HG03469 (cell line): ENCODE data around the gene EIF3D.

Experiments used
- ATAC-seq: cut with Tn5 transposase; IDR thresholded peaks from one replicate; pipeline ENCODE4 v1.9.1; 2021; ENCODE audit warnings: mild to moderate bottlenecking, moderate library complexity, moderate number of reproducible peaks; ENCODE audit not compliant: unreplicated experiment

EIF3D gene

GRCh38 chr22:36528795-36529751 lies at the start of gene EIF3D:
Gene EIF3D (minus strand): TSS chr22:36529166. CDS start chr22:36526121, 3,045 bp downstream.
- ATAC-seq: peak; percentile 78

GRCh38 chr22:36578619-36579018 lies 49.7 kb upstream of the EIF3D start:
- no peak for ATAC-seq

- ATAC-seq: no peak
Measured at GRCh38 chr22:36577019-36577418, 48.1 kb upstream of the EIF3D start.

GRCh38 chr22:36574728-36575127 lies 45.8 kb upstream of the EIF3D start:
- no peak for ATAC-seq

- no peak for ATAC-seq
Measured at GRCh38 chr22:36573815-36574363, 44.9 kb upstream of the EIF3D start.

- no peak for ATAC-seq
Measured at GRCh38 chr22:36571991-36572390, 43.0 kb upstream of the EIF3D start.

GRCh38 chr22:36569999-36570398 lies 41.0 kb upstream of the EIF3D start:
- ATAC-seq: no peak

GRCh38 chr22:36568846-36569245 lies 39.9 kb upstream of the EIF3D start:
- ATAC-seq: no peak

GRCh38 chr22:36566720-36567119 lies 37.8 kb upstream of the EIF3D start:
- ATAC-seq: no peak

GRCh38 chr22:36565686-36566085 lies 36.7 kb upstream of the EIF3D start:
- ATAC-seq: no peak

GRCh38 chr22:36565159-36565507 lies 36.2 kb upstream of the EIF3D start:
- no peak for ATAC-seq

GRCh38 chr22:36564422-36565158 lies 35.6 kb upstream of the EIF3D start:
- ATAC-seq: no peak

GRCh38 chr22:36563898-36564297 lies 34.9 kb upstream of the EIF3D start:
- ATAC-seq: no peak

GRCh38 chr22:36563444-36563843 lies 34.5 kb upstream of the EIF3D start:
- ATAC-seq: no peak

- no peak for ATAC-seq
Measured at GRCh38 chr22:36563001-36563400, 34.0 kb upstream of the EIF3D start.

GRCh38 chr22:36562261-36562835 lies 33.4 kb upstream of the EIF3D start:
- ATAC-seq: no peak

- ATAC-seq: no peak
Measured at GRCh38 chr22:36561291-36561811, 32.4 kb upstream of the EIF3D start.

- no peak for ATAC-seq
Measured at GRCh38 chr22:36560001-36560400, 31.0 kb upstream of the EIF3D start.

- no peak for ATAC-seq
Measured at GRCh38 chr22:36554098-36554497, 25.1 kb upstream of the EIF3D start.

GRCh38 chr22:36552289-36552688 lies 23.3 kb upstream of the EIF3D start:
- ATAC-seq: no peak
